H1 (cell line): ENCODE data around the gene CEP95. TPM values are rescaled to one million over a fixed set of nuclear protein-coding genes. Genes with fewer than 3 reads are reported as not detected.

Source experiments
- CTCF ChIA-PET: fragments of 300-600 bp; sonication (Branson Sonifier 250); formaldehyde crosslinking; loops from one replicate; lab custom pipeline; 2021; ENCODE audit not compliant: partially characterized antibody; lab: Charles Lee
- POLR2A ChIA-PET: fragments of 300-600 bp; sonication (Branson Sonifier 250); formaldehyde crosslinking; loops from one replicate; lab custom pipeline; 2021; ENCODE audit warnings: inconsistent platforms; ENCODE audit not compliant: partially characterized antibody; lab: Charles Lee
- DNase-seq, 2 experiments: peaks; one replicate each; pipeline versions ENCODE4 v3.0.0 to v3.0.0-alpha.2; 2010 to 2022; ENCODE audit warnings: low spot score in 2 of 2, low read depth in 1 of 2, mixed read lengths in 1 of 2
- FAIRE-seq: peaks from 2 replicates; lab custom pipeline; 2011; peaks lifted over from hg19 to GRCh38; lab: Jason Lieb, UNC
- H2AFZ ChIP-seq: 2 replicates; pipeline ENCODE4 v1.8.1; 2012; ENCODE audit warnings: low read length, inconsistent platforms
- H2AK5ac ChIP-seq: 2 replicates; pipeline ENCODE4 v1.6.1; 2013; ENCODE audit warnings: low read depth, low read length
- H2BK120ac ChIP-seq: replicated peaks from 2 replicates; pipeline ENCODE3; 2013; ENCODE audit warnings: low read depth, low read length, inconsistent platforms
- H2BK12ac ChIP-seq: 2 replicates; pipeline ENCODE4 v1.6.1; 2013; ENCODE audit warnings: low read depth, low read length
- H2BK15ac ChIP-seq: 2 replicates; pipeline ENCODE4 v1.6.1; 2013; ENCODE audit warnings: low read length
- H2BK20ac ChIP-seq: 2 replicates; pipeline ENCODE4 v1.6.1; 2013; ENCODE audit warnings: low read length
- H2BK5ac ChIP-seq: 2 replicates; pipeline ENCODE4 v1.6.1; 2013; ENCODE audit warnings: low read depth, low read length
- H3K14ac ChIP-seq: 2 replicates; pipeline ENCODE4 v1.6.1; 2013; ENCODE audit warnings: inconsistent platforms; ENCODE audit not compliant: insufficient read length
- H3K18ac ChIP-seq: 2 replicates; pipeline ENCODE4 v1.6.1; 2013; ENCODE audit warnings: low read length; ENCODE audit errors: extremely low read depth
- H3K23ac ChIP-seq: 2 replicates; pipeline ENCODE4 v1.6.1; 2013; ENCODE audit warnings: inconsistent platforms; ENCODE audit not compliant: insufficient read length
- H3K23me2 ChIP-seq: 2 replicates; pipeline ENCODE4 v1.6.1; 2013; ENCODE audit warnings: low read depth, low read length
- H3K27ac ChIP-seq: 2 replicates; pipeline ENCODE4 v1.6.1; 2011; ENCODE audit warnings: low read depth, low read length, inconsistent platforms
- H3K27me3 ChIP-seq, 4 experiments: replicated peaks in 1 of 4; 1 replicate in 1 of 4; 2 replicates in 3 of 4; pipeline versions ENCODE4 v1.6.1 to v1.8.1; 2011 to 2013; ENCODE audit warnings: low read length in 3 of 4, mild to moderate bottlenecking in 3 of 4, inconsistent platforms in 2 of 4, mixed read lengths in 2 of 4, moderate library complexity in 1 of 4; ENCODE audit not compliant: control insufficient read depth in 3 of 4, insufficient read depth in 3 of 4; ENCODE audit errors: extremely low read depth in 1 of 4
- H3K36me3 ChIP-seq, 4 experiments: 2 replicates each; pipeline versions ENCODE4 v1.6.1 to v1.8.1; 2011 to 2013; ENCODE audit warnings: mild to moderate bottlenecking in 4 of 4, low read length in 3 of 4, moderate library complexity in 2 of 4, control low read depth in 1 of 4, inconsistent platforms in 1 of 4; ENCODE audit not compliant: insufficient read depth in 4 of 4, control insufficient read depth in 2 of 4
- H3K4ac ChIP-seq: replicated peaks from 2 replicates; pipeline ENCODE3; 2013; ENCODE audit warnings: low read length, low read depth, mixed read lengths, inconsistent platforms; ENCODE audit not compliant: insufficient read length
- H3K4me1 ChIP-seq, 4 experiments: replicated peaks in 1 of 4; 1 replicate in 1 of 4; 2 replicates in 3 of 4; pipeline versions ENCODE4 v1.6.1 to v1.8.1; 2011 to 2013; ENCODE audit warnings: low read length in 3 of 4, inconsistent platforms in 2 of 4, mixed read lengths in 1 of 4; ENCODE audit not compliant: insufficient read depth in 4 of 4, control insufficient read depth in 3 of 4
- H3K4me2 ChIP-seq, 2 experiments: 2 replicates each; pipeline versions ENCODE4 v1.6.1 to v1.8.1; 2011 to 2013; ENCODE audit warnings: low read depth in 2 of 2, low read length in 2 of 2, control low read depth in 1 of 2, inconsistent platforms in 1 of 2, mild to moderate bottlenecking in 1 of 2; ENCODE audit not compliant: insufficient read depth in 1 of 2
- H3K4me3 ChIP-seq, 4 experiments: fragments of 200-600, 300-600 bp in 1 of 4; sonication (generic), shearing (Covaris generic), sonication (Bioruptor Twin) in 1 of 4; 2 replicates each; pipeline versions ENCODE4 v1.5.1 to v1.8.1; 2011 to 2016; ENCODE audit warnings: low read length in 4 of 4, low read depth in 3 of 4, control low read depth in 2 of 4, inconsistent platforms in 2 of 4, mild to moderate bottlenecking in 2 of 4, mixed read lengths in 1 of 4, moderate library complexity in 1 of 4; ENCODE audit not compliant: insufficient read depth in 2 of 4; ENCODE audit errors: extremely low read depth in 1 of 4
- H3K56ac ChIP-seq: replicated peaks from 2 replicates; pipeline ENCODE3; 2013; ENCODE audit warnings: low read depth, mild to moderate bottlenecking, mixed read lengths, low read length, inconsistent platforms; ENCODE audit not compliant: insufficient read length
- H3K79me1 ChIP-seq: 2 replicates; pipeline ENCODE4 v1.6.1; 2013; ENCODE audit warnings: low read depth, low read length, control low read depth
- H3K79me2 ChIP-seq, 2 experiments: 2 replicates each; pipeline versions ENCODE4 v1.6.1 to v1.8.1; 2012 to 2013; ENCODE audit warnings: low read length in 2 of 2, mild to moderate bottlenecking in 2 of 2, inconsistent platforms in 1 of 2; ENCODE audit not compliant: insufficient read depth in 2 of 2, control insufficient read depth in 1 of 2
- H3K9ac ChIP-seq, 4 experiments: replicated peaks in 1 of 4; 1 replicate in 1 of 4; 2 replicates in 3 of 4; pipeline versions ENCODE4 v1.6.1 to v1.8.1; 2011 to 2013; ENCODE audit warnings: low read depth in 3 of 4, low read length in 3 of 4, control low read depth in 2 of 4, mild to moderate bottlenecking in 2 of 4, moderate library complexity in 2 of 4, inconsistent platforms in 1 of 4; ENCODE audit errors: extremely low read depth in 1 of 4
- H3K9me3 ChIP-seq, 2 experiments: 2 replicates each; pipeline versions ENCODE4 v1.6.1 to v1.8.1; 2012 to 2013; ENCODE audit warnings: mild to moderate bottlenecking in 2 of 2, moderate library complexity in 2 of 2, control low read depth in 1 of 2, inconsistent platforms in 1 of 2, low read depth in 1 of 2, low read length in 1 of 2, mixed read lengths in 1 of 2; ENCODE audit not compliant: insufficient read depth in 2 of 2
- H4K20me1 ChIP-seq, 2 experiments: replicated peaks in 1 of 2; 2 replicates each; pipeline versions ENCODE3 to v1.8.1; 2011 to 2013; ENCODE audit warnings: inconsistent platforms in 2 of 2, low read length in 2 of 2, mild to moderate bottlenecking in 1 of 2; ENCODE audit not compliant: insufficient read depth in 2 of 2, control insufficient read depth in 1 of 2
- H4K5ac ChIP-seq: 2 replicates; pipeline ENCODE4 v1.6.1; 2013; ENCODE audit warnings: low read length, low read depth, mixed read lengths, inconsistent platforms; ENCODE audit not compliant: insufficient read length
- H4K8ac ChIP-seq: 2 replicates; pipeline ENCODE4 v1.8.0; 2013; ENCODE audit warnings: mild to moderate bottlenecking, moderate library complexity, low read length, inconsistent platforms; ENCODE audit not compliant: insufficient read depth; ENCODE audit errors: extremely low read depth
- H4K91ac ChIP-seq: replicated peaks from 2 replicates; pipeline ENCODE3; 2013; ENCODE audit warnings: low read length, mixed read lengths, inconsistent platforms; ENCODE audit not compliant: insufficient read length
- JUN ChIP-seq: IDR thresholded peaks from 2 replicates; pipeline ENCODE4 v1.6.1; 2011; ENCODE audit warnings: low read depth, mild to moderate bottlenecking, improper control_type of control experiment, low read length
- JUND ChIP-seq: IDR thresholded peaks from 2 replicates; pipeline ENCODE4 v1.6.1; 2011; ENCODE audit warnings: mild to moderate bottlenecking, improper control_type of control experiment, low read length
- SIN3A ChIP-seq, 2 experiments: IDR thresholded peaks in 1 of 2; conservative IDR thresholded peaks in 1 of 2; 2 replicates each; pipeline ENCODE4 v1.6.1; 2011 to 2012; ENCODE audit warnings: low read length in 2 of 2, improper control_type of control experiment in 1 of 2, low read depth in 1 of 2, mild to moderate bottlenecking in 1 of 2
- SRF ChIP-seq: IDR thresholded peaks from 2 replicates; pipeline ENCODE4 v1.6.1; 2011; ENCODE audit warnings: mild to moderate bottlenecking, low read depth, low read length, moderate library complexity
- TBP ChIP-seq: IDR thresholded peaks from 2 replicates; pipeline ENCODE4 v1.6.1; 2011; ENCODE audit warnings: low read depth, low read length, improper control_type of control experiment
- TEAD4 ChIP-seq: IDR thresholded peaks from 2 replicates; pipeline ENCODE4 v1.6.1; 2012; ENCODE audit warnings: low read depth, low read length, inconsistent platforms, mixed read lengths
- WGBS, 2 experiments: shearing (Covaris generic) in 1 of 2; methylation state at CpG; one replicate each; pipeline versions ENCODE4 v1.1.6 to v1.1.7; 2013 to 2015; ENCODE audit warnings: low lambda C conversion rate in 2 of 2, mixed read lengths in 2 of 2, inconsistent platforms in 1 of 2, low coverage in 1 of 2, missing lambda C conversion rate in 1 of 2; ENCODE audit not compliant: insufficient replicate concordance in 2 of 2, insufficient coverage in 1 of 2, insufficient read length in 1 of 2; ENCODE audit errors: extremely low coverage in 1 of 2, missing lambda C conversion rate in 1 of 2; 5-methylcytosine and 5-hydroxymethylcytosine counted together
- polyA plus RNA-seq, 7 experiments: library from polyadenylated mRNA; depleted of rRNA in 3 of 7; stranded (reverse) in 5 of 7; unstranded in 2 of 7; fragments of >200 nt in 5 of 7; fragments of 200-250 nt in 2 of 7; gene quantifications; 1 replicate in 5 of 7; 2 replicates in 1 of 7; 4 replicates in 1 of 7; pipeline versions ENCODE4 v1.2.1 to v1.2.3, GENCODE V29; 2011 to 2013; ENCODE audit warnings: missing spikeins in 2 of 7, mixed read lengths in 2 of 7
- total RNA-seq: library from RNA; stranded (reverse); fragmentation: NEBNext Ultra II Directional; extraction: Animal tissue kit (Norgen Biotek cat#: 25700); gene quantifications from 2 replicates; pipeline ENCODE4 v1.2.1, GENCODE V29; 2021
- TF ChIP-seq, protein P1 (sequence below), 3 experiments: IDR thresholded peaks; 1 replicate in 2 of 3; 2 replicates in 1 of 3; pipeline versions ENCODE4 v1.5.1 to v1.6.1; 2011; ENCODE audit warnings: low read length in 3 of 3, mild to moderate bottlenecking in 3 of 3, inconsistent platforms in 2 of 3, low read depth in 1 of 3, moderate library complexity in 1 of 3; ENCODE audit not compliant: insufficient read depth in 1 of 3; ENCODE audit errors: control extremely low read depth in 1 of 3
- TF ChIP-seq, protein P2 (sequence below): IDR thresholded peaks from 2 replicates; pipeline ENCODE4 v1.6.1; 2011; ENCODE audit warnings: low read length, improper control_type of control experiment

CEP95 gene
- total and polyA plus RNA-seq, 2 of the 8 experiments (the other 6 are each of a cell fraction or from before 2014, with no cell fraction given) = 22.3 to 51.5 TPM

DNA sequence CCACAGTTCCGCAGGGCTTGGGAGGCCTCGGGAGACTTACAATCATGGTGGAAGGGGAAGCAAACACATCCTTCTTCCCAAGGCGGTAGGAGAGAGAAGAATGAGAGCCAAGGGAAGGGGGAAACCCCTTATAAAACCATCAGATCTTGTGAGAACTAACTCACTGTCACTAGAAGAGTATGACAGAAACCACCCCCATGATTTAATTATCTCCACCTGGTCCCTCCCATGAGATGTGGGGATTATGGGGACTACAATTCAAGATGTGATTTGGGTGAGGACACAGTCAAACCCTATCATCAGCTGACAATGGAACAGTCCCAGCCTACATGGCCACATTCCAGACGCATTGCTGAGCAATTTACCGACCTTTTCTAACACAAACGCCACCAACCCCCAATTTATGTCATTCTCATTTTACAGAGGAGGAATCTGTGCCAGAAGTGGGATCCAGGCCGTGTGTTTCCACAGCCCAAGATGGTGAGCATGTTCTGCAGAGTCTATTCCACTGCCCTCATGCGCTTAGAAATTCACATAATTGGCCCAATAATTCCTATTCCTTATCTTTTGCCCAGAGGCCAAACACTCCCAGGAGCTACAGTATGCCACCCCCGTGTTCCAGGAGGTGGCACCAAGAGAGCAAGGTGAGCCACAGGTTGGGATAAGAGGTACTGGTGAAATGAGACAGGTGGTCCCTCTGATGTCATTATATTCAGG lies 40.6 kb upstream of the CEP95 start:
- H3K4ac ChIP-seq = no peak overlapping the region
- H3K23me2 ChIP-seq = no peaks in the 10 kb centered on the region
- WGBS, 2 experiments = 81% methylated on average over 9 of the region's 9 CpGs; no CpG with 5 or more reads in 1 of the 2 experiments
- no peak overlapping the region for H2BK20ac ChIP-seq
- H4K5ac ChIP-seq = no peak overlapping the region
- no peaks in the 10 kb centered on the region for H3K79me1 ChIP-seq
- FAIRE-seq = no peak
- no peak overlapping the region for H2BK15ac ChIP-seq
- no peaks in the 10 kb centered on the region; a peak in 1 of 7 replicates for H3K27me3 ChIP-seq
- no peak overlapping the region for H2AK5ac ChIP-seq
- H3K79me2 ChIP-seq = no peaks in the 10 kb centered on the region
- H3K14ac ChIP-seq = no peak overlapping the region
- no peak overlapping the region for H3K56ac ChIP-seq
- peaks cover 0 to 5% (median 0%) of the 10 kb centered on the region in 4 experiments; a peak in 3 of 7 replicates for H3K4me1 ChIP-seq
- no peak overlapping the region for H3K27ac ChIP-seq
- H2AFZ ChIP-seq = no peak overlapping the region
- H3K4me2 ChIP-seq = no peak overlapping the region
- no peaks in the 10 kb centered on the region for H3K9me3 ChIP-seq
- H2BK120ac ChIP-seq = no peak overlapping the region
- ChIA-PET CTCF (interaction anchor here (0.6 kb wide), 1 partner anchor 20 kb away, joined by 5 read pairs; no protein-coding TSS in a partner anchor), POLR2A (interaction anchor here (0.6 to 2.2 kb wide), 3 partner anchors 32 to 39 kb away, joined by 3 to 6 read pairs (median 3); no protein-coding TSS in a partner anchor)
- H3K4me3 ChIP-seq = no peak overlapping the region
- no peak overlapping the region for H3K23ac ChIP-seq
- H3K36me3 ChIP-seq = no peaks in the 10 kb centered on the region
- H2BK5ac ChIP-seq = no peak overlapping the region
- no peak for DNase-seq
- H2BK12ac ChIP-seq = no peak overlapping the region
- H3K9ac ChIP-seq = no peak overlapping the region
- H4K91ac ChIP-seq = no peak overlapping the region
- H4K20me1 ChIP-seq = no peaks in the 10 kb centered on the region
- H4K8ac ChIP-seq = no peak overlapping the region
- H3K18ac ChIP-seq = no peak overlapping the region
- TF ChIP-seq SRF = no peak
- TF ChIP-seq TBP = no peak
- TF ChIP-seq JUND = 0 out of 2 replicates have a peak, but pooled peaks have one; percentile 21
- TF ChIP-seq JUN = no peak
- TF ChIP-seq, protein P1, sequence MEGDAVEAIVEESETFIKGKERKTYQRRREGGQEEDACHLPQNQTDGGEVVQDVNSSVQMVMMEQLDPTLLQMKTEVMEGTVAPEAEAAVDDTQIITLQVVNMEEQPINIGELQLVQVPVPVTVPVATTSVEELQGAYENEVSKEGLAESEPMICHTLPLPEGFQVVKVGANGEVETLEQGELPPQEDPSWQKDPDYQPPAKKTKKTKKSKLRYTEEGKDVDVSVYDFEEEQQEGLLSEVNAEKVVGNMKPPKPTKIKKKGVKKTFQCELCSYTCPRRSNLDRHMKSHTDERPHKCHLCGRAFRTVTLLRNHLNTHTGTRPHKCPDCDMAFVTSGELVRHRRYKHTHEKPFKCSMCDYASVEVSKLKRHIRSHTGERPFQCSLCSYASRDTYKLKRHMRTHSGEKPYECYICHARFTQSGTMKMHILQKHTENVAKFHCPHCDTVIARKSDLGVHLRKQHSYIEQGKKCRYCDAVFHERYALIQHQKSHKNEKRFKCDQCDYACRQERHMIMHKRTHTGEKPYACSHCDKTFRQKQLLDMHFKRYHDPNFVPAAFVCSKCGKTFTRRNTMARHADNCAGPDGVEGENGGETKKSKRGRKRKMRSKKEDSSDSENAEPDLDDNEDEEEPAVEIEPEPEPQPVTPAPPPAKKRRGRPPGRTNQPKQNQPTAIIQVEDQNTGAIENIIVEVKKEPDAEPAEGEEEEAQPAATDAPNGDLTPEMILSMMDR (IDR thresholded peaks at IDR 0.05; ENCODE audit: control extremely low read depth in 1 of 3, insufficient read depth in 1 of 3, low read depth in 1 of 3, low read length in 3 of 3) = no peak
- 0 out of 2 replicates have a peak, but pooled peaks have one; percentile 25 for TF ChIP-seq TEAD4
- TF ChIP-seq, protein P2, sequence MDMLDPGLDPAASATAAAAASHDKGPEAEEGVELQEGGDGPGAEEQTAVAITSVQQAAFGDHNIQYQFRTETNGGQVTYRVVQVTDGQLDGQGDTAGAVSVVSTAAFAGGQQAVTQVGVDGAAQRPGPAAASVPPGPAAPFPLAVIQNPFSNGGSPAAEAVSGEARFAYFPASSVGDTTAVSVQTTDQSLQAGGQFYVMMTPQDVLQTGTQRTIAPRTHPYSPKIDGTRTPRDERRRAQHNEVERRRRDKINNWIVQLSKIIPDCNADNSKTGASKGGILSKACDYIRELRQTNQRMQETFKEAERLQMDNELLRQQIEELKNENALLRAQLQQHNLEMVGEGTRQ = no peak
- TF ChIP-seq SIN3A (conservative IDR thresholded peaks at IDR 0.05 in 1 of 2, IDR thresholded peaks at IDR 0.05 in 1 of 2; ENCODE audit: low read depth in 1 of 2, low read length in 2 of 2) = no peak
